T-helper 2 cell treated with Interferon-gamma antibody and Interleukin-4, amounts not matched to agents 100 ng/mL and 5 ng/mL, for 36 hours (primary cell): ENCODE data around the gene MISP. TPM values are rescaled to one million over a fixed set of nuclear protein-coding genes. Genes with fewer than 3 reads are reported as not detected.
"Not testable (repeated sequence)": the region's sequence is repeated elsewhere in the genome, so short reads cannot be mapped to it uniquely, and the experiment has no call there.

ENCODE experiments used
- intact Hi-C: fragments of 100-400 bp; cut with micrococcal nuclease; formaldehyde crosslinking; loops from one replicate; pipeline ENCODE4 v1.15.1; 2023
- total RNA-seq: library from RNA; stranded (reverse); gene quantifications from 2 replicates; pipeline ENCODE4 v1.2.3, GENCODE V29; 2022

Gene MISP
- total RNA-seq, 1 donor from 2014 or later: not detected

DNA sequence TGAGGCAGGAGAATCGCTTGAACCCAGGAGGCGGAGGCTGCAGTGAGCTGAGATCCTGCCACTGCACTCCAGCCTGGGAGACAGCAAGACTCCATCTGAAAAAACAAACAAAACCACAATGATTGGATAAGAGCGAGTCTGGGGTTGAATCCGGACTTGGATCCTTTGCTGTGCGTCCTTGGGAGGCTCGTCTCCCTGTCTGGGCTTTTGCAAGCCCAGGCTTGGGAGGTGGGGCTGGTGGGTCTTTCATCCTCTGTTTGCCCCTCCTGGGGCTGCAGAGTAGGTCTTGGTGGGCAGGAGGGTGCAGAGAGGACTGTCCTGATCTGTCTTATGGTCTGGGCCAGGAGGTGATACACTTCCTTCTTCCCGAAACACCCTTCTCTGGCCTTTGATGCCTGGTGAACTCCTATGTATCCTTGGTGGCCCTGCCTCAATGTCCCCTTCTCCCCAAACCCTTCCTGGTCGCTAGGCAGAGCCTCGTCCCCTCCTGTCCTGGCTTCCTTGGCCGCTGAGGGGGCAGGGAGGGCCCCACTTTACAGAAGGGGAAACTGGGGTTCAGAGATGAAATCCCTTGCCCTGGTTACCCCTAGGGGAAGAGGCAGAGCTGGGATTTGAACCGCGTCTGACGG is 25.3 kb upstream of the MISP start:
- intact Hi-C loops: no loop called here

DNA sequence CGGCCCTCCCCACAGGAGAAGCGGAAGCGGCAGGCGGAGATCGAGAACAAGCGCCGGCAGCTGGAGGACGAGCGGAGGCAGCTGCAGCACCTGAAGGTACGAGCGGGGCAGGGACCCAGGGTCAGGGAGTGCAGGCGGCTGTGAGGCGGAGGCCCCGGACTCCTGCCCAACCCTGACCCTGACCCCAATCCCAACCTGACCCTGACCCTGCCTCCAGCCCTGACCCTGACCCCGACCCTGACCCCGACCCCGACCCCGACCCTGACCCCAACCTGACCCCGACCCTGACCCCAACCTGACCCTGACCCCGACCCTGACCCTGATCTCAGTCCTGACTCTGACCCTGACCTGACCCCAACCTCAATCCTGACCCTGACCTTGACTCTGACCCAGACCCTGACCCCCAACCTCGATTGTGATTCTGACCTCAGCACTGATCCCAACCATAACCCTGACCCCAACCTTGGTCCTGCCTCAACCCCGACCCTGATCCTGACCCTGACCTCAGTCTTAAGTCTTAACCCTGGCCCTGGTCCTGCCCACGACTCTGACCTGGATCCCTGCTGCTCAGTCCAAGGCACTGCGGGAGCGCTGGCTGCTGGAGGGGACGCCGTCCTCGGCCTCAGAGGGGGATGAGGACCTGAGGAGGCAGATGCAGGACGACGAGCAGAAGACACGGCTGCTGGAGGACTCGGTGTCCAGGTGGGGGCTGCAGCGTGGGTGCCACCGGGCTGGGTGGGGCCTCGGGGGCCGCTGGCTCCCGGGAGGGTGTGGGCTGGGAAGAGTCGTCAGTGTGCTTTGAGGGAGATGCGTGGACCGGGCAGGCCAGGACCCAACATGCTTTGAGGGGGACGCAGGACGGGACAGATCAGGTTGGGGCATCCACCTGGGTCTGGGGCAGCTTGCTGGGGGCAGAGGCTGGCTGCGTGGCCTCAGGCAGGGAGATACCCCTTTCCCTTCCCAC is 23.6 kb upstream of the MISP start:
- intact Hi-C loops: no loop called here

DNA sequence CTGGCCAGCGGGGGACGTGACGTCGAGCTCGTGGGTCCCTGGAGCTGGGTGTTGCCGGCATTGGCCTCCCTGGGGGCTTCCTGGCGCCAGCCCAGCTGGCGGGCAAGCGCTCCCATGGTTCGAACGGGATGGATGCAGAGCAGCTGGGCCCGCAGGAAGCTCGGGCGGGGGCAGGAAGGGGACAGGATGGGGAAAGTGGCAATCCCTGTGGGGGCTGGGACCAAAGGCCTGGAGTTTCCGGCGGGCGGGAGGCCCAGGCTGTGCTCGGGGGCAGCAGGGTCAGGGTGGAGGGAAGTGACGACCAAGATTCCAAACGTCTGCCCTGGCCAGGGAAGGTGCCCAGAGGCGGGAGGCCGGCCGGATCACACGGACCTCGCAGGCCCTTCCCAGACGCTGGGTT is 22.9 kb upstream of the MISP start:
- intact Hi-C loops: no loop called here

DNA sequence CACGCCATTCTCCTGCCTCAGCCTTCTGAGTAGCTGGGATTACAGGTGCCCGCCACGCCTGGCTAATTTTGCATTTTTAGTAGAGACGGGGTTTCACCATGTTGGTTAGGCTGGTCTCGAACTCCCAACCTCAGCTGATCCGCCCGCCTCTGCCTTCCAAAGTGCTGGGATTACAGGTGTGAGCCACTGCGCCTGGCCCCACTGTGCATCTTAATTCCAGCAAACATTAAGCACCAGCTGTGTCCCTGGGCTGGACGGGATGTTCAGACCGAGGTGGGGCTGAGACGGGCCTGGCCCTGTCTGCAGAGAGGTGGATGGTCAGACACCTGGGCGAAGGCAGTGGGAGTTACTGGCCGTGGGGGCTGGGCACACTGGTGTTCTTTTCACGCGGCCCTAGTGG is 21.3 kb upstream of the MISP start:
- intact Hi-C loops: not testable (repeated sequence)

DNA sequence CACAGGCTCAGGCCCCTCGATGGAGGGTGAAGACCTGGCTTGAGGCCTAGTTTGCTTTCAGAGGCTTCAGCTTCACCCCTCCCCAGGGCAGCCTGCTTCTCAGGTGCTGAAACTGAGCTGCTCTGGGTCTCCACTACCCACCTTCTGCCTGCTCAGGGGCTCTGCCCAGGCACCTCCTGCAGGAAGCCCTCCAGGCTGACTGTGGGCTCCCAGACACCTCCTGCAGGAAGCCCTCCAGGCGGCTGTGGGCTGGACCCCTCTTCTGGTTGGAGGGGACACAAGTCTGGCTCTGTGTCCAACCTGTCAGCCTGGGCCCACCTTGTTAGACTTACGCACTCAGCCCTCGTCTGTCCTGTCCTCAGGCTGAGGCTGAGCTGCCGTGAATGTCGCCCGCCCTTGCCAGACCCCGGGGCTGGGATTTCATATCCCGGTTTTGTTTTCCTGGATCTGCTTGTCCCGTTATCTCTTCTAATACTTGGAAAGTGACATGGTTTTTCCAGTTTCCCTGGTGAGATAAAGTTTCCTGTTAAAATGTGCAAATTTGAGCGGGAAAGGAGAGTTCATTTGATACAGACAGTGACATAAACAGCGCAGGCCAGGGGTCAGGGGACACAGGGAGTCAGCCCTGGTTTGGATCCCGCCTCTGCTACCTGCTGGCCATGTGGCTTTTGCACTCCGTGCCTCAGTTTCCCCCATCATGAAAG is 20.8 kb upstream of the MISP start:
- intact Hi-C loops: loop anchor here (5.0 kb wide), 1 partner anchor 143 kb away; the partner anchor contains the start of gene HCN2

DNA sequence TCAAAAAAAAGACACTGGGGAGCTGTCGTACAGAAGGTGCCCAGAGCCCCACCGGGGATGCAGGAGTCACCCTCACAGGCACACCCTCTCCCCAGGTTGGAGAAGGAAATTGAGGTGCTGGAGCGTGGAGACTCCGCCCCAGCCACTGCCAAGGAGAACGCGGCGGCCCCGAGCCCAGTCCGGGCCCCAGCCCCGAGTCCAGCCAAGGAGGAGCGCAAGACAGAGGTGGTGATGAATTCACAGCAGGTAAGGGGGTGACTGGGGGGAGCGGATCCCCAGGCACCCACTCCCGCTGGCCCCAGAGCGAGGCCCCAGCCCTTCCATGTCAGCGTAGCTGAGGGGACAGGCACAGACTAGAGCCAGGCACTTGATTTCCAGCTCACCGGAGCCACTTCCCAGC is 19.9 kb upstream of the MISP start:
- intact Hi-C loops: loop anchor here (5.0 kb wide), 1 partner anchor 144 kb away; the partner anchor contains the start of gene HCN2

DNA sequence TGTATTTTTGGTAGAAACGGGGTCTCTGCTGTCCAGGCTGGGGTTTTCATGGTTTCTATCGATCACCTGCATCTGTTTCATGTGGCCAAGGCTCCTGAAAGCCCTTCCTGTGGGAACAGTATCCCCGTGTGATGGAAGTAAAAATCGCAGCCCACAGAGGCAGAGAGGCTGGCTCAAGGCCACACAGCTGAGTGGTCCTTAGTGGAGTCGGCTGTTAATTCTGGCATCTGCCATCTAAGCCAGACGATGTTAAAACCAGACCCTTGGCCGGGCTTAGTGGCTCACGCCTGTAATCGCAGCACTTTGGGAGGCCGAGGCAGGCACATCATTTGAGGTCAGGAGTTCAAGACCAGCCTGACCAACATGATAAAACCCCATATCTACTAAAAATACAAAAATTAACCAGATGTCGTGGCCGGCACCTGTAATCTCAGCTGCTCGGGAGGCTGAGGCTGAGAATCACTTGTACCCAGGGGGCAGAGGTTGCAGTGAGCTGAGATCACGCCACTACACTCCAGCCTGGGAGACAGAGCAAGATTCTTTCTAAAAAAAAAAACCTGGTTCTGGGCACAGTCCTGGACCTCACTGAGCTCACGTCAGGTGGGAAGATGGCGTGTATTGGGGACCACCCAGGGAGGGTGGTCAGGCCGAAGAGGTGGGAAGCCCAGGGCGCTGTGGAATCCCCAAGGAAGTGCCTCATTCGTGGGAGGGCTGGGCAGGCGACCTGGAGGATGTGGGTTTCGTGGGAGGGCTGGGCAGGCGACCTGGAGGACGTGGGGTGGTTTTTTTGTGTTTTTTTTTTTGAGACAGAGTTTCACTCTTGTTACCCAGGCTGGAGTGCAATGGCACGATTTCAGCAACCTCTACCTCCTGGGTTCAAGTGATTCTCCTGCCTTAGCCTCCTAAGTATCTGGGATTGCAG is 18.5 kb upstream of the MISP start:
- intact Hi-C loops: loop anchor here (5.0 kb wide), 1 partner anchor 145 kb away; the partner anchor contains the start of gene HCN2

DNA sequence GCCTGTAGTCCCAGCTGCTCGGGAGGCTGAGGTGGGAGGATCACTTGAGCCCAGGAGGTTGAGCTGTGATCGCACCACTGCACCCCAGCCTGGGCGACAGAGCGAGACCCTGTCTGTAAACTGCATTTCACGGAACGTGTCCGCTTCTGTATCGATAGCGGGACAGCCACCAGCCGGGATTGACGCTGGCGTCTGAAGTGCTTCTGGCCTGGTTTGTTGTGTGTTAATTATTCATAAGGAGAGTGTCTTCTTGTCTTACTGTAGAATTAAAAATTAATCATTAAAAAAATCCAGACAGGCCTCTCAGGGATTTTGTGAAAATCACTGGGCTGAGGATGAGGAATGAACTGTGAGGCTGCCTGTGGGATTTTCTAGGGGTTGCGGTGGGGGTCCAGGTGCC is 16.2 kb upstream of the MISP start:
- intact Hi-C loops: loop anchor here (1.0 to 5.0 kb wide), 2 partner anchors 69 to 147 kb away; partner anchors contain the start of gene HCN2

DNA sequence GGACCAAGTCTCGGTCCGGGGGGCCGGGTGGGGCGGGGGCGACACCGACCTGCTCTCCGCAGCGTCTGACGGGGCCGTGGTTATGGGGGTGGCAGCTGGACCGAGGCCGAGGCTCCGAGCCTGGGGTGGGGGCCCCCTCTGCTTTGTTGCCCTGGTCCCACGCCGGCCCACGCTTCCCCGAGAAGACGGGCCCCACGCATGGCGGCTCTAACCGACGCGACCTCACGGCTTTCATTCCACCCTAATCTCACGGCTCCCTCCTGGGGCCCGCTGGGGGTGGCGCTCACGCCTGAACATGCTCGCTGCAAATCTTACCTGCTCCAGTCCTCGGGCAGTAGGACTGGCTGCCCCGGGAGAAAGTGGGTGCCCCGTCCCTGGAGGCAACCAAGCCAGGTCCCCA is 14.8 kb upstream of the MISP start:
- intact Hi-C loops: no loop called here

DNA sequence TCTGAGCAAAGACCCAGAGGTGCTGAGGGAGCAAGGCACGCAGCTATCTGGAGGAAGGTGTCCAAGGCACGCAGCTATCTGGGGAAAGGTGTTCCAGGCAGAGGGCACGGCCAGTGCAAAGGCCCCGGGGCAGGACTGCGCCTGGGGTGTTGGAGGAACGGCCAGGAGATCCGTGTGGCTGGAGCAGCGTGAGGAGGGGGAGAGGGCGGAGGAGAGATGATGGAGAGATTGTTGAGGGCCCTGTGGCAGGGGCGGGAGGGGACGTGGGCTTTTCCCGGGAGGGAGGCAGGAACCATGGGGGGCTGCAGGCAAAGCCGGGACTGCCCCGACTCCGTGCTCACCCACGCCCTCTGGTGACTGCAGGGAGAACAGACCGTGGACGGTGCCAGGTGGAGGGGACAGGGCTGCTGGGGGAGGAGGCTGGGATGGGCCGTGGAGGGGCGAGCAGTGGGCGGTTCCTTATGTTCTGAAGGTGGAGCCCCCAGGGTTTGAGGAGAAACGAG is 13.3 kb upstream of the MISP start:
- intact Hi-C loops: no loop called here

DNA sequence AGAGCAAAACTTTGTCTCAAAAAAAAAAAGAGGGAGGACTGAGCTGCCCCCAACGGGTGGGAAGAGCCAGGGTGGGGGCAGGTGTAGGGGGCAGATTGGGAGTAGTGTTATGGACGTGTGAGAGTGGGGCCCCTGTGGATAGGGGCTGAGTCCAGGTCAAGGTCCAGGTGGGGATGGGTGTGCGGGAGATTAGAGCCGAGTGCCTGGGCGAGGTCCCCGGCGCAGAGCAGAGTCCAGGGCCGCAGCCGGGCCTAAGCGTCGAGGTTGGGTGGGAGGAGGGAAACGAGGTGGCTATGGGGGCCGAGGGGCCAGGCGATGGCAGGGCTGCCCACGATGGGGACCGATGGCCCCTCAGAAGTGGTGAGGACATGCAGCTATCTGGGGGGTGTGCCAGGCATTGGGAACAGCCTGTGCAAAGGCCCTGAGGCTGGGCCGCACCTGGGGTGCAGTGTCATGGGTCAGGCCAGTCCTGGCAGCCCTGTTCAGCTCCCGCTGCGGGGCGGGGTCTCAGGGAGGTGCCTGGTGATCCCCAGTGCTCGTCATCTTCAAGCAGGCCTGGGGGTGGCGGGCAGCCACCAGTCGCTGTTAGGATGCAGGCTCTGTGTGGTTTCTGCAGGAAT is 12.3 kb upstream of the MISP start:
- intact Hi-C loops: no loop called here

DNA sequence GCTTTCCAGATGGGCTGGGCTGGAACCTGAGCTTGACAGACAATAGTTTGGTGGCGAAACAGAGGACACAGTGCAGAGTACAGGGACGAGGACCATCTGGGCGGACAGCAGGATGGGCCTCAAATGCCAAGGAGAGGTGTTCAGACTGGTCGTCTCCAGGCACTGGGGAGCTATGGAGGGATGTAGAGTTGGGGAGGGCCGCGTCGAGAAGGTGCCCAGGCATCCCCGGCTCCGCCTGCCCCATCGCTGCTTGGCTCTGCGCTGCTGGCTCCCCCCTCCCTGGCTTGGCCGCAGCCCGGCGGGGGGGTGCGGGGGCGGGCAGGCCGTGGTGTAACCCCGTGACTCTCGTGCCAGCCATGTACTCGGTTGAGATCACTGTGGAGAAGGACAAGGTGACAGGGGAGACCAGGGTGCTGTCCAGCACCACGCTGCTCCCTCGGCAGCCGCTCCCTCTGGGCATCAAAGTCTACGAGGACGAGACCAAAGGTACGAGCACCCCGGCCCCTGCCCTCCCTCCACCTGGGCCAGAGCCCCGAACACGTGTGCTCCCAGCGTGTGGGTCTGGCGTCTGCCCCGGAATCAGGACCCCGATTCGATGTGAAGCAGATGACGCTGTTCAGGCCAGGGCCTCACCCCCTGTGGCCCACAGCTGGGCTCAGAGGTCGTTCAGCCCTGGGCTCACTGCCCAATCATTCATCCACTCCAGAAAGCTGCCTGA is 10.8 kb upstream of the MISP start:
- intact Hi-C loops: no loop called here

DNA sequence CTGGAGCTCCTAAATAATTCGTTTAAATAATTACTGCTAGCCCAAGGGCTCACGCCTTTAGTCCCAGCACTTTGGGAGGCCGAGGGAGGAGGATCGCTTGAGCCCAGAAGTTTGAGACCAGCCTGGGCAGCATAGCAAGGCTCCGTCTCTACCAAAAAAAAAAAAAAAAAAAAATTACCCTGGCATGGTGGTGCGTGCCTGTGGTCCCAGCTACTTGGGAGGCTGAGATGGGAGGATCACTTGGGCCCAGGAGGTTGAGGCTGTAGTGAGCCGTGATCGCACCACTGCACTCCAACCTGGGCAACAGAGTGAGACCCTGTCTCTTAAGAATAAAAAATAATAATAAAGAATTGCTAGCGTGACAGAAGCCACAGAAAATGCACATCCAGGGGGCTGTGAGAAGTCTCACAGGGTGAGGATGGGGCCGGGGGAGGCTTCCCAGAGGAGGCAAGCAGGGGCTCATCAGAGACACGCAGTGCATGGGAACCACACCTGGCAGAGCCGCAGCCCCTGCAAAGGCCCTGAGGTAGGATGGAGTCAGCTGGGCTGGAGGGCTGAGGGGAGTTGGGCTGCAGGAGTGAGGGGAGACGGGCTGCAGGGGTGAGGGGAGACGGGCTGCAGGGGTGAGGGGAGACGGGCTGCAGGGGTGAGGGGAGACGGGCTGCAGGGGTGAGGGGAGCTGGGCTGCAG is 10.0 kb upstream of the MISP start:
- intact Hi-C loops: not testable (repeated sequence)

DNA sequence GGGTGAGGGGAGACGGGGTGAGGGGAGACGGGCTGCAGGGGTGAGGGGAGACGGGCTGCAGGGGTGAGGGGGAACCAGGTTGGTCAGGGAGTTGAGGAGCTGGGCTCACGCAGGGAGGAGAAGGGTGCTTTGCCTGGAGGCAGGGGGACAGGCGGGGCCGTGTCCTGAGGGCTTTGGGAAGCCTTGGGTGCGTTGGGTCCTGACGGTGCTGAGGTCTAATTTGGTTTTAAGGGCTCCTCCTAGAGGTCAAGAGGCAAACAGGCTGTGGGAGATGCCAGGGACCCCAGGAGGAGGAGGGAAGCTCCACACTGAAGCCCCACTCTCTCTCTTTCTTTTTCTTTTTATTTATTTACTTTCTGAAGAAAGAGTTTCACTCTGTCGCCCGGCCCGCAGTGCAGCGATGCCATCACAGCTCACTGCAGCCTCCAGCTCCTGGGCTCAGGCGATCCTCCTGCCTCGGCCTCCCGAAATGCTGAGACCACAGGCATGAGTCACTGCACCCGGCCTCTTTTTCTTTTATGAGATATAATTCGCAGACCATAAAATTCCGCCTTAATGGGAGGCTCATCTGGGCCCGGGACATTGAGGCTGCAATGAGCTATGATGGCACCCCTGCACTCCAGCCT is 9.3 kb upstream of the MISP start:
- intact Hi-C loops: no loop called here

DNA sequence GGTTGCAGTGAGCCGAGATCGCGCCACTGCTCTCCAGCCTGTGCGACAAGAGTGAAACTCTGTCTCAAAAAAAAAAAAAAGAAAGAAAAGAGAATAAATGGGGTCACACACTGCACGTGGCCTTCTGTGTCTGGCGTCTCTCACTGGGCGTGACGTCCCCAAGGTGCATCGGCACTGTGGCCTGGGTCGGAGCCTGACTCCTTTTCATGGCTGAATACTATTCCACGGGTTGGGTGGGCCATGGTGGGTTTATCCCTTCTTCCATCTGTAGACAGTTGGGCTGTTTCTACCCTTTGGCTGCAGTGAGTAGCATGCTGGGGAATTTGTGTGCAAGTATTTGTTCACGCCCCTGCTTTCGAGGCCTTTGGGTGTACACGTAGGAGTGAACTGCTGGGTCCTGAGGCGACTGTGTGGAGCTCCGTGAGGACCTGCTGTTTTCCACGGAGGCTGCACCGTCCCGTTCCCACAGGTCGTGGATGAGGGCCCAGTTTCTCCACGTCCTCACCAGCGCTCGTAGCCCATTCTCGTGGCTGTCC is 8.3 kb upstream of the MISP start:
- intact Hi-C loops: no loop called here

DNA sequence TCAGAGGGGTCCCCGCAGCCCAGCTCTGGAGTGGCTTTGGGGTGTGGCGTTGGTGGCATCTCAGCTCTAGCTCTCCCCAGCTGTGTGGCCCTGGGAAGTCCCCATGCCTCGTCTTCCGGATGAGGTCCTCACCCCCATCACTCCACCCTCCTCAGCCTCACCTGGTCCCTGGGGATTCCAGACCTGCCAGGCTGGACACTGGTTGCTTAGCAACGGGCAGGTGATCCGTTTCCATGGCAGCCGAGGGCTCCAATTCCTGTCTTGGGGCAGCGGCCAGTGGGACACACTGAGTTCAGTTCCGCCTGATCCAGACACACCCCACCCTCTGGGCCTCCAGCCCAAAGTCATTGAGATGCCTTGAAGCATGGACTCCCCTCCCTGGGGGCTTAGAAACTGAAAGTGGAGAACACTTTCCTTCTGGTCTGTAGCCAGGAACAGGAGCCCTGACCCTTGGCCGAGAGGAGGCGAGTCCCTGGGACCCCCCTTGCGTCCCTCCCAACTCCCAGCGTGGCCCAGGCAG is 7.7 kb upstream of the MISP start:
- intact Hi-C loops: no loop called here

DNA sequence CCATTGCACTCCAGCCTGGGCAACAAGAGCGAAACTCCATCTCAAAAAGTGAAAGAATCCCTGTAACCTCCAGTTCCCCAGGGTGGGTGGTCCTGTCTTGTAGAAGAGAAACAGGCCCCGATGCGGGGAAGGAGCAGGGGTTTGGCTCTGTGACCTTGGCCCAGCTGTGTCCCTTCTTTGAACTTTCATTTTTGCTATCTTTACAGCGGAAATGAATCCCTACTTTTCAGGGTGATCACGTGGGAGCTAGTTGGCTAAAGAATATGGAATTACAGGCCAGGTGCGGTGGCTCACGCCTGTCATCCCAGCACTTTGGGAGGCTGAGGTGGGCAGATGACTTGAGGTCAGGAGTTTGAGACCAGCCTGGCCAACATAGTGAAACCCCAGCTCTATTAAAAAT is 5.8 kb upstream of the MISP start:
- intact Hi-C loops: not testable (repeated sequence)
